ENCODE measurements around the gene PALLD. TPM values are rescaled to one million over a fixed set of nuclear protein-coding genes. Genes with fewer than 3 reads are reported as not detected.
"Not testable (repeated sequence)": the region's sequence is repeated elsewhere in the genome, so short reads cannot be mapped to it uniquely, and the experiment has no call there.

The PALLD gene
- total RNA-seq, 1 donor from 2014 or later, result 58.7 TPM

DNA sequence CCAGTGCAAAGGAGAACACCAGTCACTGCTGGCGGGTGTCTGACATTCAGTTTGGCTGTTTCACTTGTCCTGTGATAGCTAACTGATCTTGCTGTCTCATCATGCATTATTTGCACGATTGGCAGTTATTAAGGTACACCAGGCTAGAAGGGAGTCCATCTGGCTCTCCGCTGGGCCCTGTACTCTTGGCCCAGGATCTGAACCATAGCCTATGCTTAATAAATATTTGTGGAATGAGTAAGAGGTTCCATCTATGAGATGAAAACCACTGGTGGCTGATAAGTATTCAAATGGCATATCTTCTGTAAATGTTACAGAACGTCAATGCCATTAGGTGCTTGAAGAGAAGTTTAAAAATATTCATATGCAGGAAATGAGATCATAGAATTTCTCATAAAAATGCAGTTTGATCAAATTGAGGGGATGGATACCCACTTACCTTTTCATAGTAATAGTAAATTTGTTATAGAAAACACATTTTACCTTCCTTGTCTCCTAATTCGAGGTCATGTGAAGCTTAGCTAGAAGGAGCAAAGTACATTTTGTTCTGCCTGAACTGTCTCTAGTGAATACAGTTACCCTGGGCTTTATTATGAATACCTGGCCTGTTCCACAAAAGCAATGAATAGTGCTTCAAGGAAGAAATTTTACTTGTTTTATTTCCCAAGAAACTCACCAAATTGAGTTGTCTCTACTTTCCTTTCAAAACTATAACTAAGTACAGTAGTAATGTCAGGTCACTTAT lies 299.7 kb downstream of the PALLD start:
- no peaks in the 10 kb centered on the region for H3K4me1 Mint-ChIP-seq
- no peak overlapping the region for H3K4me3 Mint-ChIP-seq
- DNase-seq (ENCODE audit: low read depth, low spot score), result no peak
- TF ChIP-seq, protein P1, sequence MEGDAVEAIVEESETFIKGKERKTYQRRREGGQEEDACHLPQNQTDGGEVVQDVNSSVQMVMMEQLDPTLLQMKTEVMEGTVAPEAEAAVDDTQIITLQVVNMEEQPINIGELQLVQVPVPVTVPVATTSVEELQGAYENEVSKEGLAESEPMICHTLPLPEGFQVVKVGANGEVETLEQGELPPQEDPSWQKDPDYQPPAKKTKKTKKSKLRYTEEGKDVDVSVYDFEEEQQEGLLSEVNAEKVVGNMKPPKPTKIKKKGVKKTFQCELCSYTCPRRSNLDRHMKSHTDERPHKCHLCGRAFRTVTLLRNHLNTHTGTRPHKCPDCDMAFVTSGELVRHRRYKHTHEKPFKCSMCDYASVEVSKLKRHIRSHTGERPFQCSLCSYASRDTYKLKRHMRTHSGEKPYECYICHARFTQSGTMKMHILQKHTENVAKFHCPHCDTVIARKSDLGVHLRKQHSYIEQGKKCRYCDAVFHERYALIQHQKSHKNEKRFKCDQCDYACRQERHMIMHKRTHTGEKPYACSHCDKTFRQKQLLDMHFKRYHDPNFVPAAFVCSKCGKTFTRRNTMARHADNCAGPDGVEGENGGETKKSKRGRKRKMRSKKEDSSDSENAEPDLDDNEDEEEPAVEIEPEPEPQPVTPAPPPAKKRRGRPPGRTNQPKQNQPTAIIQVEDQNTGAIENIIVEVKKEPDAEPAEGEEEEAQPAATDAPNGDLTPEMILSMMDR (conservative IDR thresholded peaks at IDR 0.05), result no peak
- no peak overlapping the region for H3K27ac Mint-ChIP-seq (ENCODE audit: unreplicated experiment)
- no peaks in the 10 kb centered on the region for H3K27me3 Mint-ChIP-seq (ENCODE audit: low read depth)
- H3K36me3 Mint-ChIP-seq (ENCODE audit: low read depth), result no peaks in the 10 kb centered on the region
- no peaks in the 10 kb centered on the region for H3K9me3 Mint-ChIP-seq

GRCh38 chr4:168797194-168797593 lies 300.3 kb downstream of the PALLD start:
- no peaks in the 10 kb centered on the region for H3K27me3 Mint-ChIP-seq (ENCODE audit: low read depth)
- no peaks in the 10 kb centered on the region for H3K4me1 Mint-ChIP-seq
- H3K9me3 Mint-ChIP-seq, result peaks cover 2% of the 10 kb centered on the region
- no peak for DNase-seq (ENCODE audit: low read depth, low spot score)
- H3K4me3 Mint-ChIP-seq, result no peak overlapping the region
- H3K36me3 Mint-ChIP-seq (ENCODE audit: low read depth), result no peaks in the 10 kb centered on the region
- TF ChIP-seq, protein P1 (conservative IDR thresholded peaks at IDR 0.05), result no peak
- no peak overlapping the region for H3K27ac Mint-ChIP-seq (ENCODE audit: unreplicated experiment)

DNA sequence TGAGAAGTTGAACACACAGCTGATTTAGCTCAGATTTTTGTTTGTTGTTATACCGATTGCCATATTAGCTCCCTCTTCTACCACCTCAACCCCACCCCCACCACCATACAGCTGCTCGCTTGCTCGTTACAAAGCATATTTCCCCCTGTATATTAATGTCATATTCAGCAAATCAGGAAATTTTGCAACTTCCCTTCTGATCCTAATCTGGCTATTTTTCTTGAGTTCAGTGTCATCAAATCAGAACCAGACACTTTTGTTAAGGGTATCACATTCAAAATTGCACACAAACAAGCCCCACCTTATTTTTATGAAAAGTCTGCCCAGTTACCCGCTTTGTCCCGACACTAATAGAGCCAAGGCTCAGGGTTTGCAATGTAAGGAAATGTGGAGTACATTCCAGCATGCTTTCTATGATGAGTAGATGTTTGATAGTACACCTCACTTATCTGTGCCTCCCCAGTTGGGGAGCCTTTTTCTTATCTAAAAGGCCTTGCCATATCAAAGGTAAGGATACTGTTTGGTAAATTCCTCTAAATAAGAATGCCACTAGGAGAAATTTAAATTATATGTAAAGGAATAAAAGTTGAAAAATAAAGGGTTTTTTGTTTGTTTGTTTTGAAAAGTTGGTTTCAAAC lies 301.0 kb downstream of the PALLD start:
- H3K27ac Mint-ChIP-seq (ENCODE audit: unreplicated experiment), result no peak overlapping the region
- peaks cover under 1% of the 10 kb centered on the region for H3K4me1 Mint-ChIP-seq
- no peak for DNase-seq (ENCODE audit: low read depth, low spot score)
- no peaks in the 10 kb centered on the region for H3K27me3 Mint-ChIP-seq (ENCODE audit: low read depth)
- H3K36me3 Mint-ChIP-seq (ENCODE audit: low read depth), result no peaks in the 10 kb centered on the region
- H3K9me3 Mint-ChIP-seq, result peaks cover 4% of the 10 kb centered on the region
- no peak overlapping the region for H3K4me3 Mint-ChIP-seq
- TF ChIP-seq, protein P1 (conservative IDR thresholded peaks at IDR 0.05), result no peak

- TF ChIP-seq, protein P1 (conservative IDR thresholded peaks at IDR 0.05), result no peak
- Mint-ChIP-seq H3K9me3 (peaks cover 4% of the 10 kb centered on the region), H3K36me3 (ENCODE audit: low read depth) (no peaks in the 10 kb centered on the region), H3K4me1 (peaks cover 14% of the 10 kb centered on the region), H3K27ac (ENCODE audit: unreplicated experiment) (no peak overlapping the region), H3K4me3 (no peak overlapping the region), H3K27me3 (ENCODE audit: low read depth) (no peaks in the 10 kb centered on the region)
- DNase-seq (ENCODE audit: low read depth, low spot score), result no peak
Measured at GRCh38 chr4:168800926-168801325, 304.1 kb downstream of the PALLD start.

DNA sequence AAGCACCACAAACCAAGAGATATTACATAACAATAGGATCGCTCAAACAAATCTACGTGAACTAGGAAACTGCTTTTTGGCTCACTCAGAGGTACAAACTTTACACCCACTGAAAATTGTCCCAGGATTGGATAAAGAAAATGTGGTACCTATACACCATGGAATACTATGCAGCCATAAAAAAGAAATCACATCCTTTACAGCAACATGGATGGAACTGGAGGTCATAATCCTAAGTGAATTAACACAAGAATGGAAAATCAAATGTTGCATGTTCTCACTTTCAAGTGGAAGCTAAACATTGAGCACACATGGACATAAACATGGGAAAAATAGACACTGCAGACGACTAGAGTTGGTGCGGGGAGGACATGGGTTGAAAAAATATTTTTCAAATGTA lies 305.4 kb downstream of the PALLD start:
- peaks cover 18% of the 10 kb centered on the region for H3K4me1 Mint-ChIP-seq
- H3K36me3 Mint-ChIP-seq (ENCODE audit: low read depth), result no peaks in the 10 kb centered on the region
- no peak for DNase-seq (ENCODE audit: low read depth, low spot score)
- TF ChIP-seq, protein P1 (conservative IDR thresholded peaks at IDR 0.05), result no peak
- no peak overlapping the region for H3K27ac Mint-ChIP-seq (ENCODE audit: unreplicated experiment)
- no peaks in the 10 kb centered on the region for H3K27me3 Mint-ChIP-seq (ENCODE audit: low read depth)
- H3K4me3 Mint-ChIP-seq, result no peak overlapping the region
- H3K9me3 Mint-ChIP-seq, result peaks cover 4% of the 10 kb centered on the region

DNA sequence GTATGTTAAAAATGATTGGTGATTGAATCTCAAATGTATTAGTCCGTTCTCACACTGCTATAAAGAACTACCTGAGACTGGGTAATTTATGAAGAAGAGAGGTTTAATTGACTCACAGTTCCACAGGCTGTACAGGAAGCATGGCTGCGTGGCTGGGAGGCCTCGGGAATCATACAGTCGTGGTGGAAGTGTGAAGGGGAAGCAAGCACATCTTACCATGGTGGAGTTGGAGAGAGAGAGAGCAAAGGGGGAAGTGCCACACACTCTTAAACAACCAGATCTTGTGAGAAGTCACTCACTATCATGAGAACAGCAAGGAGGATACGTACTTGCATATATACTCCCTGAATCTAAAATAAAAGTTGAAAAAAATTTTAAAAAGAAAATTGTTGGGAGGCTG lies 306.2 kb downstream of the PALLD start:
- H3K4me1 Mint-ChIP-seq, result peaks cover 18% of the 10 kb centered on the region
- not testable (repeated sequence) for H3K9me3 Mint-ChIP-seq; H3K27ac Mint-ChIP-seq (ENCODE audit: unreplicated experiment)

More for the DNA sequence above, 306.2 kb downstream of the PALLD start:
- not testable (repeated sequence) for H3K27me3 Mint-ChIP-seq (ENCODE audit: low read depth); H3K4me3 Mint-ChIP-seq; H3K36me3 Mint-ChIP-seq (ENCODE audit: low read depth); DNase-seq (ENCODE audit: low read depth, low spot score)

Measured in neural crest cell (in vitro differentiated cells).